WTC11 (cell line): Measurements from ENCODE around the gene POP4. TPM values are rescaled to one million over a fixed set of nuclear protein-coding genes. Genes with fewer than 3 reads are reported as not detected.

Experiments used
- ATAC-seq: fragments of 200-7000 bp; cut with Tn5 transposase; 2 replicates; pipeline ENCODE4 v1.10.0; 2021; ENCODE audit warnings: mild to moderate bottlenecking, moderate library complexity
- CTCF ChIA-PET: fragments of 300-600 bp; sonication (Branson Sonifier 250); formaldehyde crosslinking; loops from one replicate; lab custom pipeline; 2021; ENCODE audit warnings: antibody characterized with exemption; lab: Charles Lee
- POLR2A ChIA-PET: fragments of 350-600 bp; sonication (Branson Sonifier 250); formaldehyde crosslinking; loops from one replicate; lab custom pipeline; 2021; ENCODE audit warnings: antibody characterized with exemption; lab: Charles Lee
- DNase-seq: peaks from one replicate; pipeline ENCODE4 v3.0.0; 2021; ENCODE audit warnings: low spot score
- H3K27ac Mint-ChIP-seq: 2 replicates; pipeline ENCODE4 v1.8.0; 2021; ENCODE audit warnings: mixed read lengths
- H3K27me3 Mint-ChIP-seq: 2 replicates; pipeline ENCODE4 v1.8.0; 2021; ENCODE audit warnings: low read depth, mild to moderate bottlenecking, moderate library complexity, mixed read lengths
- H3K36me3 Mint-ChIP-seq: 2 replicates; pipeline ENCODE4 v1.8.0; 2021; ENCODE audit warnings: mixed read lengths
- H3K4me1 Mint-ChIP-seq: 2 replicates; pipeline ENCODE4 v1.8.0; 2022; ENCODE audit warnings: mixed read lengths
- H3K4me3 Mint-ChIP-seq: 2 replicates; pipeline ENCODE4 v1.8.0; 2021; ENCODE audit warnings: mild to moderate bottlenecking, moderate library complexity, mixed read lengths
- H3K9me3 Mint-ChIP-seq: 2 replicates; pipeline ENCODE4 v1.8.0; 2021; ENCODE audit warnings: mixed read lengths
- AR ChIP-seq: fragments of 250-450 bp; sonication (Bioruptor Pico); IDR thresholded peaks from 2 replicates; pipeline ENCODE4 v1.9.0; 2021; ENCODE audit warnings: mild to moderate bottlenecking
- CREB1 ChIP-seq: sonication (generic); formaldehyde crosslinking; IDR thresholded peaks from 2 replicates; pipeline ENCODE4 v1.8.0; 2023; ENCODE audit warnings: mild to moderate bottlenecking, missing genetic modification reagents
- CTCF ChIP-seq: fragments of 200-600 bp; IDR thresholded peaks from 2 replicates; pipeline ENCODE4 v1.8.0; 2022; ENCODE audit warnings: antibody characterized with exemption
- E2F4 ChIP-seq: sonication (generic); formaldehyde crosslinking; IDR thresholded peaks from 2 replicates; pipeline ENCODE4 v1.8.1; 2022; ENCODE audit warnings: low read depth, mild to moderate bottlenecking, moderate library complexity, missing genetic modification reagents, borderline replicate concordance
- ERG ChIP-seq: fragments of 250-450 bp; sonication (Bioruptor Pico); IDR thresholded peaks from 2 replicates; pipeline ENCODE4 v1.8.0; 2021; ENCODE audit warnings: mild to moderate bottlenecking
- GABPB1 ChIP-seq: sonication (generic); formaldehyde crosslinking; IDR thresholded peaks from 2 replicates; pipeline ENCODE4 v1.8.1; 2023; ENCODE audit warnings: mild to moderate bottlenecking, missing genetic modification reagents
- IRF2 ChIP-seq: sonication (generic); formaldehyde crosslinking; IDR thresholded peaks from 2 replicates; pipeline ENCODE4 v1.8.0; 2022; ENCODE audit warnings: low read depth, missing genetic modification reagents, borderline replicate concordance
- JAZF1 ChIP-seq: fragments of 250-450 bp; sonication (Bioruptor Pico); IDR thresholded peaks from 2 replicates; pipeline ENCODE4 v1.9.0; 2021; ENCODE audit warnings: moderate library complexity, mild to moderate bottlenecking, inconsistent platforms
- JUN ChIP-seq: sonication (generic); formaldehyde crosslinking; IDR thresholded peaks from 2 replicates; pipeline ENCODE4 v1.8.0; 2023; ENCODE audit warnings: mild to moderate bottlenecking, missing genetic modification reagents
- NR1H2 ChIP-seq: sonication (generic); formaldehyde crosslinking; IDR thresholded peaks from 2 replicates; pipeline ENCODE4 v1.9.0; 2021; ENCODE audit warnings: mild to moderate bottlenecking, moderate library complexity, missing genetic modification reagents
- PREB ChIP-seq: sonication (generic); formaldehyde crosslinking; IDR thresholded peaks from 2 replicates; pipeline ENCODE4 v1.8.1; 2022; ENCODE audit warnings: mild to moderate bottlenecking, missing genetic modification reagents, moderate library complexity, borderline replicate concordance
- RORB ChIP-seq: fragments of 250-450 bp; sonication (Bioruptor Pico); IDR thresholded peaks from 2 replicates; pipeline ENCODE4 v1.9.0; 2021; ENCODE audit warnings: mild to moderate bottlenecking
- SP1 ChIP-seq: sonication (generic); formaldehyde crosslinking; conservative IDR thresholded peaks from 2 replicates; pipeline ENCODE4 v1.8.1; 2022; ENCODE audit warnings: missing genetic modification reagents
- ZBTB21 ChIP-seq: sonication (generic); formaldehyde crosslinking; IDR thresholded peaks from 2 replicates; pipeline ENCODE4 v1.8.1; 2023; ENCODE audit warnings: mild to moderate bottlenecking, missing genetic modification reagents, borderline replicate concordance
- ZBTB43 ChIP-seq: sonication (generic); formaldehyde crosslinking; IDR thresholded peaks from 2 replicates; pipeline ENCODE4 v1.8.1; 2023; ENCODE audit warnings: mild to moderate bottlenecking, missing genetic modification reagents
- ZMAT4 ChIP-seq: fragments of 250-450 bp; sonication (Bioruptor Pico); IDR thresholded peaks from 2 replicates; pipeline ENCODE4 v1.9.0; 2021; ENCODE audit warnings: mild to moderate bottlenecking
- ZNF317 ChIP-seq: sonication (generic); formaldehyde crosslinking; IDR thresholded peaks from 2 replicates; pipeline ENCODE4 v1.8.1; 2023; ENCODE audit warnings: low read depth, mild to moderate bottlenecking, moderate library complexity, missing genetic modification reagents, borderline replicate concordance
- ZNF671 ChIP-seq: fragments of 250-450 bp; sonication (Bioruptor Pico); IDR thresholded peaks from 2 replicates; pipeline ENCODE4 v1.8.0; 2021; ENCODE audit warnings: mild to moderate bottlenecking
- ZSCAN18 ChIP-seq: fragments of 250-450 bp; sonication (Bioruptor Pico); IDR thresholded peaks from 2 replicates; pipeline ENCODE4 v2.1.2; 2022; ENCODE audit warnings: mild to moderate bottlenecking, moderate library complexity
- total RNA-seq: library from RNA; stranded (reverse); gene quantifications from 3 replicates; pipeline ENCODE4 v1.2.3, GENCODE V29; 2021

POP4 gene
- total RNA-seq, 1 experiment from 2014 or later: 46.7 TPM

- Mint-ChIP-seq H3K4me3 (no peak overlapping the region), H3K27me3 (peaks cover 15% of the 10 kb centered on the region), H3K9me3 (peaks cover 44% of the 10 kb centered on the region), H3K27ac (no peak overlapping the region), H3K4me1 (0 out of 2 replicates have a peak, but pooled peaks cover 3% of the 10 kb centered on the region), H3K36me3 (peaks cover 13% of the 10 kb centered on the region)
- DNase-seq: no peak
- TF ChIP-seq ZMAT4 (no peak), NR1H2 (CRISPR knock-in tag) (no peak), ZSCAN18 (CRISPR knock-in tag) (no peak), E2F4 (CRISPR knock-in tag) (no peak), JUN (no peak), ERG (CRISPR knock-in tag) (no peak), CREB1 (no peak), SP1 (no peak)
- ChIA-PET CTCF (no interaction called here), POLR2A (no interaction called here)
- no peak for ATAC-seq
Observed at GRCh38 chr19:29560313-29561075, 45.6 kb upstream of the POP4 start.

GRCh38 chr19:29561601-29562000 lies 44.5 kb upstream of the POP4 start:
- TF ChIP-seq ZMAT4 (no peak), ZNF671 (CRISPR knock-in tag) (no peak), GABPB1 (CRISPR knock-in tag) (no peak), CTCF (no peak), AR (CRISPR knock-in tag) (no peak), ZBTB21 (CRISPR knock-in tag) (no peak), RORB (CRISPR knock-in tag) (no peak), JAZF1 (CRISPR knock-in tag) (no peak), E2F4 (CRISPR knock-in tag) (no peak), ZNF317 (CRISPR knock-in tag) (no peak), PREB (CRISPR knock-in tag) (no peak), ZBTB43 (CRISPR knock-in tag) (no peak), IRF2 (CRISPR knock-in tag) (no peak), CREB1 (no peak)
- Mint-ChIP-seq H3K4me3 (no peak overlapping the region), H3K36me3 (peaks cover 11% of the 10 kb centered on the region), H3K9me3 (peaks cover 33% of the 10 kb centered on the region), H3K4me1 (0 out of 2 replicates have a peak, but pooled peaks cover 3% of the 10 kb centered on the region), H3K27ac (no peak overlapping the region), H3K27me3 (peaks cover 4% of the 10 kb centered on the region)
- POLR2A ChIA-PET: no interaction called here
- ATAC-seq (no peak), DNase-seq (no peak)
- CTCF ChIA-PET: interaction anchor here (1.5 kb wide), 1 partner anchor 83 kb away, joined by 4 read pairs; no protein-coding TSS in a partner anchor
